HepG2 (cell line): ENCODE measurements around the gene VILL. TPM values are rescaled to one million over a fixed set of nuclear protein-coding genes. Genes with fewer than 3 reads are reported as not detected.

Source experiments
- ADNP ChIP-seq: sonication (generic); formaldehyde crosslinking; IDR thresholded peaks from 2 replicates; pipeline ENCODE4 v1.4.0; 2020; ENCODE audit warnings: missing genetic modification reagents
- ATF7 ChIP-seq, 2 experiments: fragments of 450-650 bp in 1 of 2; sonication (generic) in 1 of 2; formaldehyde crosslinking in 1 of 2; IDR thresholded peaks; 2 replicates each; pipeline versions ENCODE4 v1.4.0 to v1.6.1; 2016 to 2020; ENCODE audit warnings: antibody characterized with exemption in 1 of 2, mild to moderate bottlenecking in 1 of 2, missing genetic modification reagents in 1 of 2
- GABPA ChIP-seq, 2 experiments: IDR thresholded peaks; 2 replicates each; pipeline ENCODE4 v1.6.1; 2011 to 2016; ENCODE audit warnings: low read depth in 2 of 2, low read length in 1 of 2, missing biosample characterization in 1 of 2, missing genetic modification characterization in 1 of 2
- MLLT10 ChIP-seq: sonication (generic); formaldehyde crosslinking; IDR thresholded peaks from 2 replicates; pipeline ENCODE4 v1.4.0; 2020; ENCODE audit warnings: missing genetic modification reagents
- POLR2A ChIP-seq, 2 experiments: IDR thresholded peaks; 2 replicates each; pipeline ENCODE4 v1.6.1; 2011; ENCODE audit warnings: low read depth in 2 of 2, low read length in 2 of 2, mild to moderate bottlenecking in 1 of 2, moderate library complexity in 1 of 2; ENCODE audit not compliant: insufficient read depth in 1 of 2
- SP5 ChIP-seq: IDR thresholded peaks from 2 replicates; pipeline ENCODE4 v1.6.1; 2016; ENCODE audit warnings: low read depth, borderline replicate concordance
- TARDBP ChIP-seq: sonication (generic); formaldehyde crosslinking; IDR thresholded peaks from 2 replicates; pipeline ENCODE4 v1.8.0; 2022; ENCODE audit warnings: mild to moderate bottlenecking, missing genetic modification reagents
- YEATS2 ChIP-seq: sonication (generic); formaldehyde crosslinking; IDR thresholded peaks from 2 replicates; pipeline ENCODE4 v1.4.0; 2020; ENCODE audit warnings: missing genetic modification reagents, borderline replicate concordance
- ZNF225 ChIP-seq: sonication (generic); formaldehyde crosslinking; IDR thresholded peaks from 2 replicates; pipeline ENCODE4 v1.4.0; 2020; ENCODE audit warnings: mild to moderate bottlenecking, missing genetic modification reagents
- ZNF263 ChIP-seq: sonication (generic); formaldehyde crosslinking; IDR thresholded peaks from 2 replicates; pipeline ENCODE4 v1.4.0; 2020; ENCODE audit warnings: missing genetic modification reagents
- ZNF383 ChIP-seq: sonication (generic); formaldehyde crosslinking; IDR thresholded peaks from 2 replicates; pipeline ENCODE4 v1.4.0; 2020; ENCODE audit warnings: missing genetic modification reagents, mild to moderate bottlenecking, borderline replicate concordance
- ZNF790 ChIP-seq: sonication (generic); formaldehyde crosslinking; IDR thresholded peaks from 2 replicates; pipeline ENCODE4 v1.8.0; 2022; ENCODE audit warnings: missing genetic modification reagents, mild to moderate bottlenecking, borderline replicate concordance
- polyA plus RNA-seq, 8 experiments: library from polyadenylated mRNA; depleted of rRNA in 3 of 8; stranded (reverse) in 7 of 8; unstranded in 1 of 8; fragments of >200 nt; fragmentation: Illumina TruSeq in 4 of 8; extraction: Trizol in 4 of 8; gene quantifications; 2 replicates each; pipeline versions ENCODE4 v1.2.1 to v1.2.3, GENCODE V29; 2011 to 2016; ENCODE audit warnings: low read depth in 4 of 8, missing spikeins in 1 of 8, mixed read lengths in 1 of 8; ENCODE audit not compliant: insufficient read depth in 1 of 8
- total RNA-seq, 5 experiments: library from RNA; depleted of rRNA; stranded (reverse); fragments of >200 nt; fragmentation: Illumina TruSeq; extraction: Trizol; gene quantifications; 2 replicates each; pipeline ENCODE4 v1.2.3, GENCODE V29; 2016; ENCODE audit warnings: low read depth in 1 of 5
- TF ChIP-seq, protein P1 (sequence below): sonication (generic); formaldehyde crosslinking; IDR thresholded peaks from 2 replicates; pipeline ENCODE4 v1.4.0; 2020; ENCODE audit warnings: mild to moderate bottlenecking, missing genetic modification reagents
- TF ChIP-seq, protein P2 (sequence below), 2 experiments: fragments of 450-650 bp in 1 of 2; sonication (generic) in 1 of 2; formaldehyde crosslinking; IDR thresholded peaks; 2 replicates each; pipeline versions ENCODE4 v1.5.0 to v1.8.0; 2020 to 2022; ENCODE audit warnings: mild to moderate bottlenecking in 1 of 2, missing genetic modification reagents in 1 of 2

Gene VILL
- total and polyA plus RNA-seq, 2 of the 13 experiments (the other 11 are each of a cell fraction or from before 2014, with no cell fraction given): 3.2 to 5.3 TPM

DNA sequence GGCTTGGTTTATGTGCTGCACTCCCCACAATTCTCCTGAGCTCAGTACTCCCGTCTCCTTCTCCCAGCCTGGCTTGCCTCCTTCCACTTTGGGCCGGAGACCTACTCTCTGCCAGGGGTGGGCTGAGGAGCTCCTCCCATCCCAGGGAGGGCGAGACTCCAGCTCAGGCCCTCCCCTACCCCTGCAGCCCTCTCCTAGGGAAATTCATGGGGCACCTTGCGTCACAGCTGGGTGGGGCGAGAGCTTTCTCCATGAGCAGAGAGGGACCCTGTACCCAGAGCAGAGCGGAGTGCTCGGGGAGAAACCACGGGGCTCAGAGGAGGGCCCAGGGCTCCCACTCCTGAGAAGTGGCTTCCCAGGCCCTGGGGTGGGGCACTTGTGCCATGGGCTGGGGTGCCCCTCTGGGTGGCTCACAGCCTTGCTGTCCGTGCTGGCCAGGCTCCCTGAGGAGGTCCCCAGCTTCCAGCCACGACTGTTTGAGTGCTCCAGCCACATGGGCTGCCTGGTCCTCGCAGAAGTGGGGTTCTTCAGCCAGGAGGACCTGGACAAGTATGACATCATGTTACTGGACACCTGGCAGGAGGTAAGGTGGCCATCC is 13.3 kb downstream of the VILL start (continued):
- TF ChIP-seq, protein P1, sequence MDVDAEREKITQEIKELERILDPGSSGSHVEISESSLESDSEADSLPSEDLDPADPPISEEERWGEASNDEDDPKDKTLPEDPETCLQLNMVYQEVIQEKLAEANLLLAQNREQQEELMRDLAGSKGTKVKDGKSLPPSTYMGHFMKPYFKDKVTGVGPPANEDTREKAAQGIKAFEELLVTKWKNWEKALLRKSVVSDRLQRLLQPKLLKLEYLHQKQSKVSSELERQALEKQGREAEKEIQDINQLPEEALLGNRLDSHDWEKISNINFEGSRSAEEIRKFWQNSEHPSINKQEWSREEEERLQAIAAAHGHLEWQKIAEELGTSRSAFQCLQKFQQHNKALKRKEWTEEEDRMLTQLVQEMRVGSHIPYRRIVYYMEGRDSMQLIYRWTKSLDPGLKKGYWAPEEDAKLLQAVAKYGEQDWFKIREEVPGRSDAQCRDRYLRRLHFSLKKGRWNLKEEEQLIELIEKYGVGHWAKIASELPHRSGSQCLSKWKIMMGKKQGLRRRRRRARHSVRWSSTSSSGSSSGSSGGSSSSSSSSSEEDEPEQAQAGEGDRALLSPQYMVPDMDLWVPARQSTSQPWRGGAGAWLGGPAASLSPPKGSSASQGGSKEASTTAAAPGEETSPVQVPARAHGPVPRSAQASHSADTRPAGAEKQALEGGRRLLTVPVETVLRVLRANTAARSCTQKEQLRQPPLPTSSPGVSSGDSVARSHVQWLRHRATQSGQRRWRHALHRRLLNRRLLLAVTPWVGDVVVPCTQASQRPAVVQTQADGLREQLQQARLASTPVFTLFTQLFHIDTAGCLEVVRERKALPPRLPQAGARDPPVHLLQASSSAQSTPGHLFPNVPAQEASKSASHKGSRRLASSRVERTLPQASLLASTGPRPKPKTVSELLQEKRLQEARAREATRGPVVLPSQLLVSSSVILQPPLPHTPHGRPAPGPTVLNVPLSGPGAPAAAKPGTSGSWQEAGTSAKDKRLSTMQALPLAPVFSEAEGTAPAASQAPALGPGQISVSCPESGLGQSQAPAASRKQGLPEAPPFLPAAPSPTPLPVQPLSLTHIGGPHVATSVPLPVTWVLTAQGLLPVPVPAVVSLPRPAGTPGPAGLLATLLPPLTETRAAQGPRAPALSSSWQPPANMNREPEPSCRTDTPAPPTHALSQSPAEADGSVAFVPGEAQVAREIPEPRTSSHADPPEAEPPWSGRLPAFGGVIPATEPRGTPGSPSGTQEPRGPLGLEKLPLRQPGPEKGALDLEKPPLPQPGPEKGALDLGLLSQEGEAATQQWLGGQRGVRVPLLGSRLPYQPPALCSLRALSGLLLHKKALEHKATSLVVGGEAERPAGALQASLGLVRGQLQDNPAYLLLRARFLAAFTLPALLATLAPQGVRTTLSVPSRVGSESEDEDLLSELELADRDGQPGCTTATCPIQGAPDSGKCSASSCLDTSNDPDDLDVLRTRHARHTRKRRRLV (CRISPR knock-in tag): 0 out of 2 replicates have a peak, but pooled peaks have one; percentile 26
- TF ChIP-seq ZNF383 (0 out of 2 replicates have a peak, but pooled peaks have one; percentile 21), ZNF225 (CRISPR knock-in tag) (peak; percentile 85; the same call in 1 of the 2 replicates), ZNF263 (CRISPR knock-in tag) (peak; percentile 80; the same call in 1 of the 2 replicates), TARDBP (CRISPR knock-in tag) (peak; percentile 52; the same call in 1 of the 2 replicates), POLR2A (IDR thresholded peaks at IDR 0.05; ENCODE audit: insufficient read depth in 1 of 2, low read depth in 2 of 2, low read length in 2 of 2) (0 out of 4 replicates have a peak, but pooled peaks of 1 of the 2 experiments have one; percentile 15), SP5 (CRISPR knock-in tag) (0 out of 2 replicates have a peak, but pooled peaks have one; percentile 12), YEATS2 (CRISPR knock-in tag) (0 out of 2 replicates have a peak, but pooled peaks have one; percentile 4), GABPA (IDR thresholded peaks at IDR 0.05; ENCODE audit: low read depth, low read length) (no peak), GABPA (CRISPR knock-in tag; IDR thresholded peaks at IDR 0.05; ENCODE audit: low read depth) (no peak), ZNF790 (CRISPR knock-in tag) (no peak), MLLT10 (CRISPR knock-in tag) (no peak), ATF7 (IDR thresholded peaks at IDR 0.05) (peak; percentile 72), ATF7 (CRISPR knock-in tag; IDR thresholded peaks at IDR 0.05) (0 out of 2 replicates have a peak, but pooled peaks have one; percentile 28), ADNP (no peak)
- TF ChIP-seq, protein P2, sequence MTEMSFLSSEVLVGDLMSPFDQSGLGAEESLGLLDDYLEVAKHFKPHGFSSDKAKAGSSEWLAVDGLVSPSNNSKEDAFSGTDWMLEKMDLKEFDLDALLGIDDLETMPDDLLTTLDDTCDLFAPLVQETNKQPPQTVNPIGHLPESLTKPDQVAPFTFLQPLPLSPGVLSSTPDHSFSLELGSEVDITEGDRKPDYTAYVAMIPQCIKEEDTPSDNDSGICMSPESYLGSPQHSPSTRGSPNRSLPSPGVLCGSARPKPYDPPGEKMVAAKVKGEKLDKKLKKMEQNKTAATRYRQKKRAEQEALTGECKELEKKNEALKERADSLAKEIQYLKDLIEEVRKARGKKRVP (CRISPR knock-in tag; IDR thresholded peaks at IDR 0.05): peak in 1 of 2 experiments; percentile 80; a peak in 2 of 4 replicates
